Right atrium auricular region (tissue), 2 donors: ENCODE data around the gene MYPN. TPM values are rescaled to one million over a fixed set of nuclear protein-coding genes. Genes with fewer than 3 reads are reported as not detected.
"Not testable (repeated sequence)": the region's sequence is repeated elsewhere in the genome, so short reads cannot be mapped to it uniquely, and the experiment has no call there.

Experiments used
- DNase-seq: peaks from one replicate; pipeline ENCODE4 v3.0.0-alpha.2; 2019; ENCODE audit warnings: low spot score
- H3K27ac ChIP-seq, 2 donors: fragments of 200-600 bp; sonication (generic); 1 replicate in 1 of 2; 2 replicates in 1 of 2; pipeline ENCODE4 v1.5.1; 2016 to 2019
- H3K27me3 ChIP-seq, 2 donors: fragments of 200-600 bp; sonication (generic); one replicate each; pipeline versions ENCODE4 v1.5.1 to v1.6.0; 2017 to 2019
- H3K36me3 ChIP-seq: fragments of 200-600 bp; sonication (generic); one replicate; pipeline ENCODE4 v1.5.1; 2016
- H3K4me1 ChIP-seq, 2 donors: fragments of 200-600 bp; sonication (generic); one replicate each; pipeline versions ENCODE4 v1.5.1 to v1.6.0; 2017 to 2019
- H3K4me3 ChIP-seq, 2 donors: fragments of 200-600 bp; sonication (generic); 1 replicate in 1 of 2; 2 replicates in 1 of 2; pipeline ENCODE4 v1.5.1; 2017 to 2019; ENCODE audit warnings: mild to moderate bottlenecking in 1 of 2, moderate library complexity in 1 of 2
- H3K9me3 ChIP-seq, 2 donors: fragments of 200-600 bp; sonication (generic); one replicate each; pipeline ENCODE4 v1.5.1; 2019
- CTCF ChIP-seq, 2 donors: fragments of 200-600 bp; sonication (generic); IDR thresholded peaks; one replicate each; pipeline ENCODE4 v1.5.1; 2019; ENCODE audit warnings: antibody characterized with exemption in 2 of 2
- total RNA-seq, 2 donors: library from RNA; depleted of rRNA; stranded (reverse); fragments of >200 nt; gene quantifications; one replicate each; pipeline ENCODE4 v1.1.0, GENCODE V29; 2016

The MYPN gene
- total RNA-seq, 2 donors from 2014 or later: 93.5 to 145 TPM

- Histone ChIP-seq H3K9me3 (no peaks in the 10 kb centered on the region), H3K4me3 (no peak overlapping the region), H3K36me3 (peaks cover 28% of the 10 kb centered on the region), H3K27ac (no peak overlapping the region), H3K27me3 (no peaks in the 10 kb centered on the region), H3K4me1 (no peaks in the 10 kb centered on the region)
- no peak for DNase-seq
- TF ChIP-seq CTCF (IDR thresholded peaks at IDR 0.05): no peak
Measured at GRCh38 chr10:68180490-68180889, 71.2 kb downstream of the MYPN start.

GRCh38 chr10:68184546-68184945 lies 75.3 kb downstream of the MYPN start:
- H3K27me3 ChIP-seq: no peaks in the 10 kb centered on the region
- H3K4me1 ChIP-seq: no peaks in the 10 kb centered on the region
- no peak overlapping the region for H3K27ac ChIP-seq
- no peak overlapping the region for H3K4me3 ChIP-seq
- no peaks in the 10 kb centered on the region for H3K9me3 ChIP-seq
- no peak for DNase-seq
- no peaks in the 10 kb centered on the region for H3K36me3 ChIP-seq
- no peak for TF ChIP-seq CTCF (IDR thresholded peaks at IDR 0.05)

- Histone ChIP-seq H3K27ac (no peak overlapping the region), H3K27me3 (no peaks in the 10 kb centered on the region), H3K4me3 (no peak overlapping the region), H3K4me1 (no peaks in the 10 kb centered on the region), H3K9me3 (no peaks in the 10 kb centered on the region), H3K36me3 (no peaks in the 10 kb centered on the region)
- no peak for DNase-seq
- TF ChIP-seq CTCF (IDR thresholded peaks at IDR 0.05): no peak
Measured at GRCh38 chr10:68185085-68185484, 75.8 kb downstream of the MYPN start.

- no peak for TF ChIP-seq CTCF (IDR thresholded peaks at IDR 0.05)
- H3K4me3 ChIP-seq: no peak overlapping the region
- H3K36me3 ChIP-seq: no peaks in the 10 kb centered on the region
- no peak overlapping the region for H3K27ac ChIP-seq
- DNase-seq: no peak
- no peaks in the 10 kb centered on the region for H3K9me3 ChIP-seq
- no peaks in the 10 kb centered on the region for H3K4me1 ChIP-seq
- no peaks in the 10 kb centered on the region for H3K27me3 ChIP-seq
Measured at GRCh38 chr10:68188835-68189234, 79.5 kb downstream of the MYPN start.

GRCh38 chr10:68192113-68192512 lies 82.8 kb downstream of the MYPN start:
- H3K36me3 ChIP-seq: peaks cover 20% of the 10 kb centered on the region
- no peaks in the 10 kb centered on the region for H3K9me3 ChIP-seq
- H3K27ac ChIP-seq: no peak overlapping the region
- no peak overlapping the region for H3K4me3 ChIP-seq
- no peak for TF ChIP-seq CTCF (IDR thresholded peaks at IDR 0.05)
- no peaks in the 10 kb centered on the region for H3K27me3 ChIP-seq
- DNase-seq: no peak
- H3K4me1 ChIP-seq: no peaks in the 10 kb centered on the region

- H3K27ac ChIP-seq: no peak overlapping the region
- peaks cover 41% of the 10 kb centered on the region for H3K36me3 ChIP-seq
- H3K9me3 ChIP-seq: no peaks in the 10 kb centered on the region
- H3K4me3 ChIP-seq: no peak overlapping the region
- TF ChIP-seq CTCF (IDR thresholded peaks at IDR 0.05): no peak
- no peaks in the 10 kb centered on the region for H3K27me3 ChIP-seq
- H3K4me1 ChIP-seq: no peaks in the 10 kb centered on the region
- DNase-seq: no peak
Measured at GRCh38 chr10:68194290-68194689, 85.0 kb downstream of the MYPN start.

- not testable (repeated sequence) for H3K4me3 ChIP-seq, H3K9me3 ChIP-seq, H3K4me1 ChIP-seq, H3K27ac ChIP-seq, DNase-seq, H3K27me3 ChIP-seq
- H3K36me3 ChIP-seq: peaks cover 55% of the 10 kb centered on the region
Measured at GRCh38 chr10:68195776-68196175, 86.5 kb downstream of the MYPN start.
